SKM-1 (cell line): ENCODE measurements around the gene RANBP17.
"Not testable (repeated sequence)": the region's sequence is repeated elsewhere in the genome, so short reads cannot be mapped to it uniquely, and the experiment has no call there.

Experiments
- DNase-seq: peaks from one replicate; lab custom pipeline; 2025; ENCODE audit not compliant: unreplicated experiment; lab: John Stamatoyannopoulos, UW

RANBP17 gene

DNA sequence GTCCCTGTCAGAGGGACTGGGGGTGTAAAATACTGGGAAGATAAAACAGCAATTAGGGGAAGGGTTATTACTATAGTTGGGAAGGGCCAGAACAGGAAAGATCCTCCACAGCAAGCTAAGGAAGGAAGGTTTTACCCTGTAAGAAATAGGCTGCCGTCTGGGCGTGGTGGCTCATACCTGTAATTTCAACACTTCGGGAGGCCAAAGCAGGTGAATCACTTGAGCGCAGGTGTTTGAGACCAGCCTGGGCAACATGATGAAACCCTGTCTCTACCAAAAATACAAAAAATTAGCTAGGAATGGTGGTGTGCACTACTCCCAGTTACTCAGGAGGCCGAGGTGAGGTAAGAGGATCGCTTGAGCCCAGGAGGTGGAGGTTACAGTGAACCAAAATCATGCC lies 282.1 kb downstream of the RANBP17 start:
- no peak for DNase-seq

DNA sequence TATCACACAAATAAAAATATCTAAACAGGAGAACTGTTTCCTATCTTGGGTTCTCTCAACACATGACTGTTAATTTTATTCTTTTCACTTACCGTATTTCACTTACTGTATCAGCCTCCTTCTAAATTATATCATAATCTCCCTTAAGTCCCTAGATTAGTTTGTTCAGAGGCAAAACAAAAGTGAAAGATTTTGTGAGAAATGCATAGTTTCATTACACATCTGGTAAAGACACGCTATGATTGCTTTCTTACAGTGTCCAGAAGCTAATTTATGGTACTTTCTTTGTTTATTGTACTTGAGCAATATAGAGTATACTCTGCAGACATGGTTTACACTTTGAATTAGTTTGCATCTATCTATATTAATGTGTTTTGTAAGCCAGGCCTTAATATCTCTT lies 287.5 kb downstream of the RANBP17 start:
- no peak for DNase-seq

- DNase-seq = no peak
Measured at GRCh38 chr5:171149772-171150171, 288.0 kb downstream of the RANBP17 start.

GRCh38 chr5:171152382-171152781 lies 290.6 kb downstream of the RANBP17 start:
- no peak for DNase-seq

DNA sequence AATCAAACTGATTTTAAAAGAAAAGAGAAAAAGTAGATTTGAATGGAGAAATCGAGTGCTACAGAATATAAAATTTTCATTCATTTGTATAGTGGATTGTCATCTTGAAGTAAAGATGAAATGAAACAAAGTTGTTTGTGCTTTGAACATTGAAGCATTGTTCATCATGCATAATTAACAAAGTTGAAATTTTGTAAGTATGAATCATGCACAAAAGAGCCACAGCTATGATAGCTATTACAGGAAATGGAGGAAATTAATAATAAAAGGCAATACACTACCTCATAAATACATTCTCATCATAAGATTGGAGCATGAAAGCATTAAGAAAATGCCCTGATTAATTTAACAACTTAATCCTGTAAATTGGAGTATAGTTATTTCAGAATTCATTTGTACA lies 293.8 kb downstream of the RANBP17 start:
- no peak for DNase-seq

DNA sequence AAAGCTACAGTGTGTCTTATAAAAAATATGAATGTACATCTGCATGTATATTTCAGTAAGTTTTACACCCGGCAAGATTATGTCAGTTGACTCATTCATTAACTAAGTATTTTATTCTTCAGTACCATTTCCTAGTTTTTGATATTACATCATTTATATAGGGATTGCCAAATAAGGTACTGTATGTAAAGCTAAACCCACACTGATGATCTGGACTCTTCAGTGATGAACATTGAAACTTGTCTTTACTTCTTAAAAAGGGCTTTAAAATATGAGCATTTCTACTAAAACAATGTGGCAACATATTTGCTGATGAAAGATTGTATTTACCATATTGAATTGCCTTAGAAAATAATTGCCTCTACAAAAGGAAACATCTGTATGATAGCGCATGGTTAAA lies 295.5 kb downstream of the RANBP17 start:
- DNase-seq = no peak

DNA sequence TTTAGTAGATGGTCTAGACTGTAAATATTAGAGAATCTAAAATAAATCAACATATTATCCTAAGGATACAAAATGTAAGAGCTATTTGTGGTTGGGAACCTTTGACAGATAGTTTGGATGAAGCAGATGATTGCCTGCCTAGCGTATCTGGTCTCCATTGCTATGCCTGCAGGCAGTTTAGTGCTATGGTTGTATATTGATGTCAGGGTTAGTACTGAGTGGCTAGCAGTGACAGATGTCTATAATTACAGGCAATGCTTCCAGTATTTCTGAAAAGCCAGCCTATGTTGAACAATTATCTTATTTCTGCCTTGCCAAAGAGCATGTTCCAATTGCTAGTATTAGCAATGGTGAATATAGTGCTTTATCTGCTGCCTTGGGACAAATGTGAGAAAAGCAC lies 296.0 kb downstream of the RANBP17 start:
- no peak for DNase-seq

GRCh38 chr5:171158581-171158980 lies 296.8 kb downstream of the RANBP17 start:
- no peak for DNase-seq

- no peak for DNase-seq
Measured at GRCh38 chr5:171162165-171162564, 300.3 kb downstream of the RANBP17 start.

GRCh38 chr5:171162596-171162995 lies 300.8 kb downstream of the RANBP17 start:
- DNase-seq = no peak

GRCh38 chr5:171166766-171167165 lies 304.9 kb downstream of the RANBP17 start:
- DNase-seq = no peak

DNA sequence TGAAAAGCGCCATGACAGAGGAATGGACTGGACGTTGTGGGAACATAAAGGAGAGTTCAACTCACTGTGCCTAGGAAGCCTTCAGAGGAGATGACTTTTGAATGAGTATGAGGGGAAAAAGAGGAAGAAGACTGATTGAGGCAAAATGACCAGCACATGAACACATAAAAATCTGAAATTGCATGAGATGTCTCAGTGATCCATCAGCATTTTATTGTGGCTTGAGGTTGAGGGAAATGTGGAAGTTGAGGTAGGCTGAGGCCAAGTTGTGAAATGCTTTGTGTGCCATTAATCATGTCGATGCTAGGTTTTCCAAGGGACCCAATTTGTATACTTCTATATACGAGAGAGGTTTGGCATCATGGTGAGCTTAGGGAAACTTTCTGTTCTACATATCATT lies 306.4 kb downstream of the RANBP17 start:
- peak; percentile 66 for DNase-seq

DNA sequence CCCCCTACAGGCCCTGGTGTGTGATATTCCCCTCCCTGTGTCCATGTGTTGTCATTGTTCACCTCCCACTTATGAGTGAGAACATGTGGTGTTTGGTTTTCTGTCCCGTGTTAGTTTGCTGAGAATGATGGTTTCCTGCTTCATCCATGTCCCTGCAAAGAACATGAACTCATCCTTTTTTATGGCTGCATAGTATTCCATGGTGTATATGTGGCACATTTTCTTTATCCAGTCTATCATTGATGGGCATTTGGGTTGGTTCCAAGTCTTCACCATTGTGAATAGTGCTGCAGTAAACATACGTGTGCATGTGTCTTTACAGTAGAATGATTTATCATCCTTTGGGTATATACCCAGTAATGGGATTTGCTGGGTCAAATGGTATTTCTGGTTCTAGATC lies 313.1 kb downstream of the RANBP17 start:
- not testable (repeated sequence) for DNase-seq

- no peak for DNase-seq
Measured at GRCh38 chr5:171175746-171176145, 313.9 kb downstream of the RANBP17 start.

- not testable (repeated sequence) for DNase-seq
Measured at GRCh38 chr5:171178190-171178589, 316.4 kb downstream of the RANBP17 start.

GRCh38 chr5:171188016-171188415 lies 326.2 kb downstream of the RANBP17 start:
- no peak for DNase-seq

GRCh38 chr5:171189442-171189841 lies 327.6 kb downstream of the RANBP17 start:
- DNase-seq = no peak

DNA sequence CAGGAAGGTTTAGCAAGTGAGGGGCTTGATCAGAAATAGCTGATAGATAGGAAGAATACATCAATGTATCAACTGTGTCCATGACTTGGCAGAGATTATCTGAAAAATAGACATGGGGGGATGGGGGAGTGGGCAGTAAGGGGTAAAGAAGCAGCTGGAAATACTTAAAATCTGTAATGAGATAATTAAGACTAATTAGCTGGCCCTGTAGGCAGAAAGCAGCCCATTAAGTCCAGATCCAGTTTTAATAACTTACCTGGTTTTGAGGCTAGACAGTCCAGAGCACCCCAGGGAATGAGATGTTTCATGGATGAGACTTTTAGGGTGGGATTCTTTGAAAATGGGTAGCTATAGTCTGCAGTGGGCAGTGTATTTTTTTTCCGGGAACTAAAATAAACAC lies 330.3 kb downstream of the RANBP17 start:
- no peak for DNase-seq

DNA sequence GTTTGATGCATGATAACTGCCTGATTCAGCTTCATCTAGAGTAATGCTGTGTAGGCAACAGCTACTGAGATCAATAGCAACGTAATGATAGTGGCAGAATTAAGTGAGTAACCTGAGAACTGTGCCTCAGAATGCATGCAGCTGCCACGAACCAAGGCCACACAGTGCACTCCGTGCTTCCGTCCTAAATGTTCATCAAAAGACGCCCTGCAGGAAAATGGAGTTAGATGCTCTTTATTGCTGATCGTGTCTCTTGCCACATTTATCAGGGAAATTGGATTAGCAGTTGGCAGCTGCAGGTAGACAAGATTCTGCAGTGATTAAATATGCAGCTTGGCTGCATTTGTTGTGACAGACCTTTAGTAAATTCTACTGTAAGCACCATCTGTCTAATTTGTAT lies 339.5 kb downstream of the RANBP17 start:
- no peak for DNase-seq

GRCh38 chr5:171205375-171205774 lies 343.6 kb downstream of the RANBP17 start:
- DNase-seq = no peak

DNA sequence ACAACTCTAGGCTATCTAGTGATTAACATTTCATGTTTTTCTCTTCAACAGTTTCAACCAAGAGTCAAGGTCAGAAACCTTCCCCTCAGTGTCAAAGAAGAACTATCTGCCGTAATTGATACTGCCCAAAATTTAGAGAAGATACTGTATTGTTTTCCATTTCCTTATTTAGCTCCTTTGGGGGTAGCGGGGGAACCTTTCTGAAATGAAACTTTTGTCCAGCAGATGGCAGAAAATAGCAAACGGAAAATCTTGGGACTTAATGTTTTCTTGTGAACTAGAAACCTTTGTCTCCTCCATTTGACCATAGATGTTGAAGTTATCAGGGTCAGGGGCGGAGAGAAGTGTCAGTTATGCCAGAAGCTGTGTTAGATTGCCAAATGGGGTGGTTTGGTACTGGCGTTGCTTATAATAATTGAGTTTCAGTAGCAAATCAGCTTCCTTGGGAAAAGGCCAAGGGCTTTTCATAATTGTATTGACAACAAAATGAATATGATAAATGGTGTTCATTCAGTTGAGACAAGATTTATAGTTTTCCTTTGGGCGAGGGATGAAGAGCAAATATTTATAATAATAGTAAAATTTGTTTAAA lies 345.5 kb downstream of the RANBP17 start:
- DNase-seq = peak; percentile 16

- no peak for DNase-seq
Measured at GRCh38 chr5:171221916-171222315, 360.1 kb downstream of the RANBP17 start.

- no peak for DNase-seq
Measured at GRCh38 chr5:171223927-171224326, 362.1 kb downstream of the RANBP17 start.
